IMR-90 (cell line): ENCODE measurements around the gene TMEM233. TPM values are rescaled to one million over a fixed set of nuclear protein-coding genes. Genes with fewer than 3 reads are reported as not detected.

ENCODE experiments used
- ATAC-seq: fragments of 200-7000 bp; cut with Tn5 transposase; 2 replicates; pipeline ENCODE4 v1.9.1; 2020; ENCODE audit warnings: low read depth, mild to moderate bottlenecking, moderate library complexity
- BruUV-seq: library from RNA; stranded (reverse); fragments of 400-500 nt; replicated peaks from 2 replicates; lab custom pipeline; 2021; lab: Mats Ljungman, UMichigan
- CTCF ChIA-PET: fragments of 300-600 bp; formaldehyde crosslinking; extraction: SDS; loops from one replicate; lab custom pipeline; 2021; ENCODE audit warnings: antibody characterized with exemption; lab: Yijun Ruan, JAX
- POLR2A ChIA-PET: fragments of 300-600 bp; sonication (Branson Sonifier 250); formaldehyde crosslinking; loops from one replicate; lab custom pipeline; 2022; ENCODE audit warnings: antibody characterized with exemption; ENCODE audit not compliant: unreplicated experiment; lab: Charles Lee
- DNase-seq: peaks from one replicate; pipeline ENCODE4 v3.0.0; 2013
- H2AFZ ChIP-seq: replicated peaks from 2 replicates; pipeline ENCODE3; 2013; ENCODE audit warnings: low read length, mild to moderate bottlenecking; ENCODE audit not compliant: poor library complexity
- H2AK5ac ChIP-seq: 2 replicates; pipeline ENCODE4 v1.6.1; 2013; ENCODE audit warnings: low read depth, low read length, inconsistent platforms
- H2AK9ac ChIP-seq: replicated peaks from 2 replicates; pipeline ENCODE3; 2013; ENCODE audit warnings: mild to moderate bottlenecking, low read depth, low read length, moderate library complexity; ENCODE audit not compliant: poor library complexity
- H2BK120ac ChIP-seq: 2 replicates; pipeline ENCODE4 v1.6.1; 2013; ENCODE audit warnings: low read depth, low read length, inconsistent platforms
- H2BK15ac ChIP-seq: 3 replicates; pipeline ENCODE4 v1.6.1; 2013; ENCODE audit warnings: low read depth, low read length, inconsistent platforms
- H2BK20ac ChIP-seq: 2 replicates; pipeline ENCODE4 v1.6.1; 2013; ENCODE audit warnings: low read depth, mild to moderate bottlenecking, inconsistent platforms, low read length, moderate library complexity
- H2BK5ac ChIP-seq: 2 replicates; pipeline ENCODE4 v1.6.1; 2013; ENCODE audit warnings: mild to moderate bottlenecking, low read depth, low read length, inconsistent platforms; ENCODE audit not compliant: poor library complexity, severe bottlenecking
- H3K14ac ChIP-seq: replicated peaks from 2 replicates; pipeline ENCODE4 v1.6.1; 2013; ENCODE audit warnings: low read depth, low read length, inconsistent platforms
- H3K18ac ChIP-seq: 2 replicates; pipeline ENCODE4 v1.6.1; 2013; ENCODE audit warnings: low read depth, low read length, control low read depth
- H3K23ac ChIP-seq: 2 replicates; pipeline ENCODE4 v1.6.1; 2013; ENCODE audit warnings: low read depth, low read length, inconsistent platforms
- H3K27ac ChIP-seq: 2 replicates; pipeline ENCODE4 v1.5.1; 2013; ENCODE audit warnings: mild to moderate bottlenecking, control low read depth, low read length; ENCODE audit not compliant: insufficient read depth
- H3K27me3 ChIP-seq: 2 replicates; pipeline ENCODE4 v1.6.1; 2013; ENCODE audit warnings: low read length; ENCODE audit not compliant: control insufficient read depth, insufficient read depth
- H3K36me3 ChIP-seq: 2 replicates; pipeline ENCODE4 v1.6.1; 2013; ENCODE audit warnings: low read length, mixed read lengths; ENCODE audit not compliant: control insufficient read depth, insufficient read depth
- H3K4ac ChIP-seq: 2 replicates; pipeline ENCODE4 v1.6.1; 2013; ENCODE audit warnings: low read depth, low read length, inconsistent platforms
- H3K4me1 ChIP-seq: 2 replicates; pipeline ENCODE4 v1.6.1; 2013; ENCODE audit warnings: low read length, mixed read lengths; ENCODE audit not compliant: control insufficient read depth, insufficient read depth
- H3K4me2 ChIP-seq: 2 replicates; pipeline ENCODE4 v1.6.1; 2013; ENCODE audit warnings: low read depth, mild to moderate bottlenecking, control low read depth, low read length, moderate library complexity
- H3K4me3 ChIP-seq: 2 replicates; pipeline ENCODE4 v1.5.1; 2013; ENCODE audit warnings: low read depth, mild to moderate bottlenecking, control low read depth, low read length, moderate library complexity; ENCODE audit not compliant: insufficient read depth
- H3K56ac ChIP-seq: 2 replicates; pipeline ENCODE4 v1.6.1; 2013; ENCODE audit warnings: low read length, inconsistent platforms; ENCODE audit not compliant: insufficient read depth; ENCODE audit errors: extremely low read depth
- H3K79me1 ChIP-seq, 2 experiments: 2 replicates each; pipeline ENCODE4 v1.6.1; 2013; ENCODE audit warnings: low read length in 2 of 2, inconsistent platforms in 1 of 2, low read depth in 1 of 2
- H3K9ac ChIP-seq: 2 replicates; pipeline ENCODE4 v1.6.1; 2013; ENCODE audit warnings: low read depth, low read length, control low read depth
- H3K9me1 ChIP-seq: 2 replicates; pipeline ENCODE4 v1.6.1; 2013; ENCODE audit warnings: low read length, inconsistent platforms; ENCODE audit not compliant: insufficient read depth
- H3K9me3 ChIP-seq: 2 replicates; pipeline ENCODE4 v1.6.1; 2013; ENCODE audit warnings: low read length; ENCODE audit not compliant: control insufficient read depth, insufficient read depth
- H4K20me1 ChIP-seq: 2 replicates; pipeline ENCODE4 v1.6.1; 2013; ENCODE audit warnings: low read length, inconsistent platforms; ENCODE audit not compliant: insufficient read depth
- H4K5ac ChIP-seq: 2 replicates; pipeline ENCODE4 v1.6.1; 2013; ENCODE audit warnings: mild to moderate bottlenecking, low read depth, low read length, control low read depth
- H4K8ac ChIP-seq, 2 experiments: 2 replicates each; pipeline ENCODE4 v1.6.1; 2013; ENCODE audit warnings: low read depth in 2 of 2, low read length in 2 of 2, control low read depth in 1 of 2, inconsistent platforms in 1 of 2
- H4K91ac ChIP-seq: 2 replicates; pipeline ENCODE4 v1.6.1; 2013; ENCODE audit warnings: low read depth, low read length, inconsistent platforms; ENCODE audit not compliant: insufficient read depth
- BHLHE40 ChIP-seq: fragments of 150-350 bp; IDR thresholded peaks from 2 replicates; pipeline ENCODE4 v1.6.1; 2016; ENCODE audit warnings: mild to moderate bottlenecking, low read depth, low read length
- CEBPB ChIP-seq: IDR thresholded peaks from 2 replicates; pipeline ENCODE4 v1.6.1; 2012; ENCODE audit warnings: low read depth, low read length, improper control_type of control experiment
- CHD1 ChIP-seq: IDR thresholded peaks from 2 replicates; pipeline ENCODE4 v1.6.1; 2012; ENCODE audit warnings: low read depth, low read length, improper control_type of control experiment
- FOS ChIP-seq: fragments of 150-350 bp; IDR thresholded peaks from 2 replicates; pipeline ENCODE4 v1.6.1; 2016; ENCODE audit warnings: low read depth, low read length
- MAFK ChIP-seq: IDR thresholded peaks from 2 replicates; pipeline ENCODE4 v1.6.1; 2012; ENCODE audit warnings: low read depth, low read length, improper control_type of control experiment
- MAZ ChIP-seq: IDR thresholded peaks from 2 replicates; pipeline ENCODE4 v1.6.1; 2012; ENCODE audit warnings: low read depth, mild to moderate bottlenecking, low read length, improper control_type of control experiment, moderate library complexity, borderline replicate concordance
- MXI1 ChIP-seq: IDR thresholded peaks from 2 replicates; pipeline ENCODE4 v1.6.1; 2012; ENCODE audit warnings: low read depth, mild to moderate bottlenecking, low read length, moderate library complexity, borderline replicate concordance
- NFE2L2 ChIP-seq: fragments of 150-350 bp; IDR thresholded peaks from 2 replicates; pipeline ENCODE4 v1.6.1; 2016; ENCODE audit warnings: low read depth, mild to moderate bottlenecking, low read length
- POLR2A ChIP-seq: IDR thresholded peaks from 2 replicates; pipeline ENCODE4 v1.6.1; 2012; ENCODE audit warnings: mild to moderate bottlenecking, low read depth, low read length
- RAD21 ChIP-seq: IDR thresholded peaks from 2 replicates; pipeline ENCODE4 v1.6.1; 2012; ENCODE audit warnings: low read length, improper control_type of control experiment
- RFX5 ChIP-seq: IDR thresholded peaks from 2 replicates; pipeline ENCODE4 v1.8.0; 2012; ENCODE audit warnings: low read depth, mild to moderate bottlenecking, low read length, moderate library complexity
- SMC3 ChIP-seq: fragments of 150-350 bp; IDR thresholded peaks from 2 replicates; pipeline ENCODE4 v1.6.1; 2016; ENCODE audit warnings: low read depth, mild to moderate bottlenecking, antibody characterized with exemption, low read length, moderate library complexity
- WGBS, 2 experiments: methylation state at CpG; one replicate each; pipeline versions ENCODE4 v1.1.5 to v1.1.7; 2013; ENCODE audit warnings: missing lambda C conversion rate in 2 of 2; ENCODE audit not compliant: insufficient read length in 1 of 2; ENCODE audit errors: extremely low coverage in 2 of 2; 5-methylcytosine and 5-hydroxymethylcytosine counted together
- dilution Hi-C: fragments of 300-500 bp; cut with HindIII; formaldehyde crosslinking; loops from one replicate; pipeline ENCODE4 v1.14.3; 2018; ENCODE audit warnings: low sequenced_read_pairs; ENCODE audit not compliant: unreplicated experiment
- in situ Hi-C: fragments of 300-500 bp; cut with MboI; formaldehyde crosslinking; loops from 3 replicates; pipeline ENCODE4 v1.14.3; 2019; ENCODE audit warnings: low sequenced_read_pairs, inconsistent platforms, mixed read lengths
- intact Hi-C: fragments of 100-400 bp; cut with micrococcal nuclease; formaldehyde crosslinking; loops from 2 replicates; pipeline ENCODE4 v1.10.0; 2022
- polyA plus RNA-seq, 3 experiments: library from polyadenylated mRNA; depleted of rRNA; stranded (reverse); fragments of >200 nt; gene quantifications; 2 replicates each; pipeline ENCODE4 v1.2.3, GENCODE V29; 2012; ENCODE audit warnings: low replicate concordance in 1 of 3
- total RNA-seq: library from RNA; depleted of rRNA; stranded (reverse); fragments of >200 nt; gene quantifications from 2 replicates; pipeline ENCODE4 v1.2.3, GENCODE V29; 2012
- TF ChIP-seq, protein P1 (sequence below): fragments of 150-350 bp; IDR thresholded peaks from 2 replicates; pipeline ENCODE4 v1.6.1; 2016; ENCODE audit warnings: low read depth, mild to moderate bottlenecking, low read length, moderate library complexity, borderline replicate concordance
- TF ChIP-seq, protein P2 (sequence below): conservative IDR thresholded peaks from 2 replicates; pipeline ENCODE4 v1.5.1; 2012; ENCODE audit warnings: mild to moderate bottlenecking, low read depth, low read length, improper control_type of control experiment
- TF ChIP-seq, protein P3 (sequence below): fragments of 150-350 bp; IDR thresholded peaks from 2 replicates; pipeline ENCODE4 v1.6.1; 2017; ENCODE audit warnings: mild to moderate bottlenecking, antibody characterized with exemption, low read length, low read depth

TMEM233 gene
- total and polyA plus RNA-seq, 2 of the 4 experiments (the other 2 are of a cell fraction), result not detected

DNA sequence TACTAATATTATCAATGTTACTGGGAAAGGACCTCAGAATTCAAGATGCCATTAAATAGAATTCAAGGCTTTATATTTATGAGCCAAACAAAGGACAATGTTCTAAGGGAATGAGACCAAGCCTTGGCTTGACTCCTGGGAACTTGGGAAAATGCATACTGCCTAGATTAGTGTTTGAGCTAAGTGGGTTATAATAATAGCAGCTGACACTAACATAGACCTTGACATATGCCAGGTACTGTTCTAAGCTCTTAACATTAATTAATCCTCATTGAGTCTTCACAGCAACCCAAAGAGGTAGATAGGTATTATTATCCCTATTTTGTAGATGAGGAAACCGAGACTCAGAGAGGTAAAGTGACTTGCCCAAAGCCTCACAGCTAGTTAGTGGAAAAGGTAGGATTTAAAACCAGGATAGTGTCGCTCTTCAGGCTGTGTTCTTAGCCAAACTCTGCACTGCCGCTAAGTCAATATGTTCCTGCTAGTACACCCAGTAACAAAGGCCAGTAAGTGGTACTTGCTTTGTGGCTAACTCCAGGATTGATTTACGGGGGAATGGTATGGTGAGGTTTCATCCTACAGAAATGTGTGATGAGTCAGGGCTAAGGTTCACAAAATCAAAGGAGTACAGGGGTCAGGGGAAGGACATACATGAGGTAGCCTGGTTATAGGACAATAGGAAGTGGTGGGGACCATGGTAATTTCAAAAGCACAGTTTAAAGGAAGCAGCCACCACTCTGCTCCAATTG lies 38.5 kb downstream of the TMEM233 start:
- Histone ChIP-seq H3K23ac (no peak overlapping the region), H2AK9ac (no peak overlapping the region), H3K4ac (no peak overlapping the region), H4K8ac (no peak overlapping the region), H3K56ac (no peak overlapping the region), H3K27me3 (no peaks in the 10 kb centered on the region), H3K36me3 (no peaks in the 10 kb centered on the region), H3K4me2 (no peak overlapping the region), H3K9ac (no peak overlapping the region), H2AFZ (no peak overlapping the region), H3K27ac (no peak overlapping the region), H4K5ac (no peak overlapping the region), H3K18ac (no peak overlapping the region), H2BK20ac (no peak overlapping the region), H3K9me3 (no peaks in the 10 kb centered on the region), H3K79me1 (no peaks in the 10 kb centered on the region), H3K9me1 (no peaks in the 10 kb centered on the region), H2BK120ac (no peak overlapping the region), H3K14ac (no peak overlapping the region), H2BK15ac (no peak overlapping the region), H4K20me1 (no peaks in the 10 kb centered on the region), H2BK5ac (no peak overlapping the region), H4K91ac (no peak overlapping the region), H2AK5ac (no peak overlapping the region), H3K4me3 (no peak overlapping the region), H3K4me1 (no peaks in the 10 kb centered on the region)
- 41% methylated on average over 3 of the region's 4 CpGs; no CpG with 5 or more reads in 1 of the 2 experiments for WGBS, 2 experiments
- ATAC-seq (no peak), DNase-seq (no peak)
- ChIA-PET POLR2A (no interaction called here), CTCF (no interaction called here)
- BruUV-seq, result no TSS peak
- in situ Hi-C loops, result no loop called here
- dilution Hi-C loops, result no loop called here
- TF ChIP-seq CEBPB (no peak), CHD1 (no peak), BHLHE40 (no peak), MAZ (no peak), MXI1 (no peak), POLR2A (no peak), FOS (no peak), RFX5 (no peak), MAFK (no peak), SMC3 (no peak), NFE2L2 (no peak), RAD21 (no peak)
- TF ChIP-seq, protein P1, sequence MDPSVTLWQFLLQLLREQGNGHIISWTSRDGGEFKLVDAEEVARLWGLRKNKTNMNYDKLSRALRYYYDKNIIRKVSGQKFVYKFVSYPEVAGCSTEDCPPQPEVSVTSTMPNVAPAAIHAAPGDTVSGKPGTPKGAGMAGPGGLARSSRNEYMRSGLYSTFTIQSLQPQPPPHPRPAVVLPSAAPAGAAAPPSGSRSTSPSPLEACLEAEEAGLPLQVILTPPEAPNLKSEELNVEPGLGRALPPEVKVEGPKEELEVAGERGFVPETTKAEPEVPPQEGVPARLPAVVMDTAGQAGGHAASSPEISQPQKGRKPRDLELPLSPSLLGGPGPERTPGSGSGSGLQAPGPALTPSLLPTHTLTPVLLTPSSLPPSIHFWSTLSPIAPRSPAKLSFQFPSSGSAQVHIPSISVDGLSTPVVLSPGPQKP, result no peak
- TF ChIP-seq, protein P2, sequence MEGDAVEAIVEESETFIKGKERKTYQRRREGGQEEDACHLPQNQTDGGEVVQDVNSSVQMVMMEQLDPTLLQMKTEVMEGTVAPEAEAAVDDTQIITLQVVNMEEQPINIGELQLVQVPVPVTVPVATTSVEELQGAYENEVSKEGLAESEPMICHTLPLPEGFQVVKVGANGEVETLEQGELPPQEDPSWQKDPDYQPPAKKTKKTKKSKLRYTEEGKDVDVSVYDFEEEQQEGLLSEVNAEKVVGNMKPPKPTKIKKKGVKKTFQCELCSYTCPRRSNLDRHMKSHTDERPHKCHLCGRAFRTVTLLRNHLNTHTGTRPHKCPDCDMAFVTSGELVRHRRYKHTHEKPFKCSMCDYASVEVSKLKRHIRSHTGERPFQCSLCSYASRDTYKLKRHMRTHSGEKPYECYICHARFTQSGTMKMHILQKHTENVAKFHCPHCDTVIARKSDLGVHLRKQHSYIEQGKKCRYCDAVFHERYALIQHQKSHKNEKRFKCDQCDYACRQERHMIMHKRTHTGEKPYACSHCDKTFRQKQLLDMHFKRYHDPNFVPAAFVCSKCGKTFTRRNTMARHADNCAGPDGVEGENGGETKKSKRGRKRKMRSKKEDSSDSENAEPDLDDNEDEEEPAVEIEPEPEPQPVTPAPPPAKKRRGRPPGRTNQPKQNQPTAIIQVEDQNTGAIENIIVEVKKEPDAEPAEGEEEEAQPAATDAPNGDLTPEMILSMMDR, result no peak
- TF ChIP-seq, protein P3, sequence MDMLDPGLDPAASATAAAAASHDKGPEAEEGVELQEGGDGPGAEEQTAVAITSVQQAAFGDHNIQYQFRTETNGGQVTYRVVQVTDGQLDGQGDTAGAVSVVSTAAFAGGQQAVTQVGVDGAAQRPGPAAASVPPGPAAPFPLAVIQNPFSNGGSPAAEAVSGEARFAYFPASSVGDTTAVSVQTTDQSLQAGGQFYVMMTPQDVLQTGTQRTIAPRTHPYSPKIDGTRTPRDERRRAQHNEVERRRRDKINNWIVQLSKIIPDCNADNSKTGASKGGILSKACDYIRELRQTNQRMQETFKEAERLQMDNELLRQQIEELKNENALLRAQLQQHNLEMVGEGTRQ, result no peak
- intact Hi-C loops, result no loop called here
